ENCODE data around the gene IFI27L2.
"Not testable (repeated sequence)": the region's sequence is repeated elsewhere in the genome, so short reads cannot be mapped to it uniquely, and the experiment has no call there.

IFI27L2 gene

DNA sequence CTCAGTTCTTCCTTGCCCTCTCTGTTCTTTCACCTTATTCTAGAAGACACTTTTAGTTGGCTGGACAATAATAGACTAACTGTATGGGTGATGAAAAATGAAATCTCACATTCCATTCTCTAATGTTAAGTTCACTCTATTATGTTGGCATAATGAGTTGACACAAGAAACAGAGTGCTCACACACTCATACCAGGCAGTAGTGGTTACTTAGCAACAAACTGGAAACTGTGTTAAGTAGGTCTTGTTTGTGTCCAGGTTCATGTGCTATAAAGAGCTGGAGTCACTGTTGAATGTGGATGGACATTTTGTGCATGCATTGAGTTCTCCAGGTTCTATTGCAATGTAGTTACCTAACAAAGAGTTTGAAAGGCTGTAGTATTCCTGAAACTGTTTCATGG is 27.8 kb upstream of the IFI27L2 start:
- TF ChIP-seq, protein P1, sequence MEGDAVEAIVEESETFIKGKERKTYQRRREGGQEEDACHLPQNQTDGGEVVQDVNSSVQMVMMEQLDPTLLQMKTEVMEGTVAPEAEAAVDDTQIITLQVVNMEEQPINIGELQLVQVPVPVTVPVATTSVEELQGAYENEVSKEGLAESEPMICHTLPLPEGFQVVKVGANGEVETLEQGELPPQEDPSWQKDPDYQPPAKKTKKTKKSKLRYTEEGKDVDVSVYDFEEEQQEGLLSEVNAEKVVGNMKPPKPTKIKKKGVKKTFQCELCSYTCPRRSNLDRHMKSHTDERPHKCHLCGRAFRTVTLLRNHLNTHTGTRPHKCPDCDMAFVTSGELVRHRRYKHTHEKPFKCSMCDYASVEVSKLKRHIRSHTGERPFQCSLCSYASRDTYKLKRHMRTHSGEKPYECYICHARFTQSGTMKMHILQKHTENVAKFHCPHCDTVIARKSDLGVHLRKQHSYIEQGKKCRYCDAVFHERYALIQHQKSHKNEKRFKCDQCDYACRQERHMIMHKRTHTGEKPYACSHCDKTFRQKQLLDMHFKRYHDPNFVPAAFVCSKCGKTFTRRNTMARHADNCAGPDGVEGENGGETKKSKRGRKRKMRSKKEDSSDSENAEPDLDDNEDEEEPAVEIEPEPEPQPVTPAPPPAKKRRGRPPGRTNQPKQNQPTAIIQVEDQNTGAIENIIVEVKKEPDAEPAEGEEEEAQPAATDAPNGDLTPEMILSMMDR (conservative IDR thresholded peaks at IDR 0.05; ENCODE audit: control insufficient read depth, insufficient read depth, low read depth, low read length): no peak
- DNase-seq (ENCODE audit: low read depth): no peak
- H3K4me3 ChIP-seq (ENCODE audit: control insufficient read depth, low read depth, low read length): no peak overlapping the region

GRCh38 chr14:94156143-94156542 is 26.7 kb upstream of the IFI27L2 start:
- H3K4me3 ChIP-seq (ENCODE audit: control insufficient read depth, low read depth, low read length); DNase-seq (ENCODE audit: low read depth): not testable (repeated sequence)

GRCh38 chr14:94153750-94154342 is 24.4 kb upstream of the IFI27L2 start:
- H3K4me3 ChIP-seq (ENCODE audit: control insufficient read depth, low read depth, low read length): no peak overlapping the region
- TF ChIP-seq, protein P1 (conservative IDR thresholded peaks at IDR 0.05; ENCODE audit: control insufficient read depth, insufficient read depth, low read depth, low read length): no peak
- DNase-seq (ENCODE audit: low read depth): no peak

- TF ChIP-seq, protein P1 (conservative IDR thresholded peaks at IDR 0.05; ENCODE audit: control insufficient read depth, insufficient read depth, low read depth, low read length): no peak
- no peak overlapping the region for H3K4me3 ChIP-seq (ENCODE audit: control insufficient read depth, low read depth, low read length)
- no peak for DNase-seq (ENCODE audit: low read depth)
Observed at GRCh38 chr14:94152676-94153075, 23.3 kb upstream of the IFI27L2 start.

GRCh38 chr14:94145902-94146527 is 16.6 kb upstream of the IFI27L2 start:
- no peak for DNase-seq (ENCODE audit: low read depth)
- no peak overlapping the region for H3K4me3 ChIP-seq (ENCODE audit: control insufficient read depth, low read depth, low read length)
- TF ChIP-seq, protein P1 (conservative IDR thresholded peaks at IDR 0.05; ENCODE audit: control insufficient read depth, insufficient read depth, low read depth, low read length): no peak

GRCh38 chr14:94144765-94145164 is 15.4 kb upstream of the IFI27L2 start:
- TF ChIP-seq, protein P1 (conservative IDR thresholded peaks at IDR 0.05; ENCODE audit: control insufficient read depth, insufficient read depth, low read depth, low read length): no peak
- no peak for DNase-seq (ENCODE audit: low read depth)
- no peak overlapping the region for H3K4me3 ChIP-seq (ENCODE audit: control insufficient read depth, low read depth, low read length)

- no peak for DNase-seq (ENCODE audit: low read depth)
- no peak overlapping the region for H3K4me3 ChIP-seq (ENCODE audit: control insufficient read depth, low read depth, low read length)
- TF ChIP-seq, protein P1 (conservative IDR thresholded peaks at IDR 0.05; ENCODE audit: control insufficient read depth, insufficient read depth, low read depth, low read length): no peak
Observed at GRCh38 chr14:94143711-94144110, 14.3 kb upstream of the IFI27L2 start.
